GM23248 (cell line): ENCODE measurements around the gene TADA3. TPM values are rescaled to one million over a fixed set of nuclear protein-coding genes. Genes with fewer than 3 reads are reported as not detected.

ENCODE experiments used
- DNase-seq: peaks from one replicate; pipeline ENCODE4 v3.0.0-alpha.2; 2015
- H2AFZ ChIP-seq: fragments of 200-600 bp; sonication (generic); 2 replicates; pipeline ENCODE4 v1.6.1; 2016; ENCODE audit warnings: antibody characterized with exemption
- H3F3A ChIP-seq: fragments of 200-600 bp; sonication (generic); 2 replicates; pipeline ENCODE4 v1.6.1; 2016; ENCODE audit warnings: mild to moderate bottlenecking, antibody characterized with exemption, mixed run types; ENCODE audit not compliant: insufficient read depth
- H3K27ac ChIP-seq: fragments of 200-600 bp; sonication (generic); 2 replicates; pipeline ENCODE4 v1.5.1; 2016; ENCODE audit warnings: mild to moderate bottlenecking
- H3K27me3 ChIP-seq: fragments of 200-600 bp; sonication (generic); replicated peaks from 2 replicates; pipeline ENCODE4 v1.6.1; 2016; ENCODE audit warnings: mild to moderate bottlenecking; ENCODE audit not compliant: insufficient read depth
- H3K36me3 ChIP-seq: fragments of 200-600 bp; sonication (generic); 2 replicates; pipeline ENCODE4 v1.6.1; 2016; ENCODE audit warnings: low read depth, mild to moderate bottlenecking
- H3K4me1 ChIP-seq: fragments of 200-600 bp; sonication (generic); 2 replicates; pipeline ENCODE4 v1.6.1; 2016; ENCODE audit warnings: mild to moderate bottlenecking; ENCODE audit not compliant: insufficient read depth
- H3K4me2 ChIP-seq: fragments of 200-600 bp; sonication (generic); one replicate; pipeline ENCODE4 v1.6.1; 2016; ENCODE audit warnings: mild to moderate bottlenecking; ENCODE audit not compliant: unreplicated experiment
- H3K4me3 ChIP-seq: fragments of 200-600 bp; sonication (generic); 2 replicates; pipeline ENCODE4 v1.5.1; 2016; ENCODE audit warnings: mild to moderate bottlenecking
- H3K79me2 ChIP-seq: fragments of 200-600 bp; sonication (generic); 2 replicates; pipeline ENCODE4 v1.6.1; 2016; ENCODE audit warnings: mild to moderate bottlenecking; ENCODE audit not compliant: insufficient read depth
- H3K9ac ChIP-seq: fragments of 200-600 bp; sonication (generic); 2 replicates; pipeline ENCODE4 v1.6.1; 2016; ENCODE audit warnings: mild to moderate bottlenecking
- H3K9me2 ChIP-seq: fragments of 200-600 bp; sonication (generic); 2 replicates; pipeline ENCODE4 v1.6.1; 2016; ENCODE audit warnings: mixed run types, mild to moderate bottlenecking, moderate library complexity; ENCODE audit not compliant: insufficient read depth
- H3K9me3 ChIP-seq: fragments of 200-600 bp; sonication (generic); one replicate; pipeline ENCODE4 v1.6.1; 2017; ENCODE audit warnings: low read depth
- H4K20me1 ChIP-seq: fragments of 200-600 bp; sonication (generic); 2 replicates; pipeline ENCODE4 v1.6.0; 2016; ENCODE audit not compliant: insufficient read depth
- EZH2 ChIP-seq: fragments of 200-600 bp; sonication (generic); IDR thresholded peaks from 2 replicates; pipeline ENCODE4 v1.6.1; 2018; ENCODE audit warnings: antibody characterized with exemption, mild to moderate bottlenecking; ENCODE audit not compliant: insufficient read depth, poor library complexity, severe bottlenecking
- EZH2phosphoT487 ChIP-seq: fragments of 200-600 bp; sonication (generic); IDR thresholded peaks from 2 replicates; pipeline ENCODE4 v1.6.1; 2018; ENCODE audit warnings: antibody characterized with exemption, moderate library complexity, mild to moderate bottlenecking, low read depth; ENCODE audit not compliant: insufficient read depth
- WGBS, 2 experiments: methylation state at CpG; one replicate each; pipeline ENCODE4 v1.1.6; 2015 to 2017; ENCODE audit warnings: low lambda C conversion rate in 2 of 2, low coverage in 1 of 2; ENCODE audit errors: missing lambda C conversion rate in 2 of 2; 5-methylcytosine and 5-hydroxymethylcytosine counted together
- in situ Hi-C: fragments of 300-500 bp; cut with MboI; formaldehyde crosslinking; loops from 2 replicates; pipeline ENCODE4 v1.15.0; 2020
- polyA plus RNA-seq: library from polyadenylated mRNA; unstranded; fragments of >200 nt; fragmentation: Nextera tagmentation; extraction: Ambion mirVana; gene quantifications from 2 replicates; pipeline ENCODE4 v1.2.1, GENCODE V29; 2016
- total RNA-seq: library from RNA; depleted of rRNA; stranded (reverse); fragments of >200 nt; shearing (Covaris generic); gene quantifications from 2 replicates; pipeline ENCODE4 v1.2.3, GENCODE V29; 2014

Gene TADA3
- total and polyA plus RNA-seq, 2 experiments from 2014 or later = 85.1 to 135 TPM

GRCh38 chr3:9786209-9786739, 6.0 kb downstream of the TADA3 start:
- Histone ChIP-seq H2AFZ (no peak overlapping the region), H3K9ac (no peak overlapping the region), H3K9me3 (no peaks in the 10 kb centered on the region), H3K4me2 (no peak overlapping the region), H4K20me1 (no peaks in the 10 kb centered on the region), H3K4me3 (no peak overlapping the region), H3K27me3 (no peaks in the 10 kb centered on the region), H3K27ac (no peak overlapping the region), H3K36me3 (peaks cover 38% of the 10 kb centered on the region), H3K79me2 (peaks cover 19% of the 10 kb centered on the region), H3K9me2 (no peaks in the 10 kb centered on the region), H3K4me1 (no peaks in the 10 kb centered on the region), H3F3A (no peaks in the 10 kb centered on the region)
- DNase-seq = no peak
- no peak for TF ChIP-seq EZH2phosphoT487
- no peak for TF ChIP-seq EZH2
- WGBS, 2 experiments = 90 to 93% methylated on average over 7 of the region's 7 CpGs
- in situ Hi-C loops = no loop called here

GRCh38 chr3:9785602-9786001, 6.7 kb downstream of the TADA3 start:
- TF ChIP-seq EZH2 (no peak), EZH2phosphoT487 (no peak)
- H3K27ac ChIP-seq = no peak overlapping the region
- H3K9me3 ChIP-seq = no peaks in the 10 kb centered on the region
- H3K4me2 ChIP-seq = no peak overlapping the region
- H3K79me2 ChIP-seq = 0 out of 2 replicates have a peak, but pooled peaks cover 12% of the 10 kb centered on the region
- no peak overlapping the region for H2AFZ ChIP-seq
- H3K9me2 ChIP-seq = no peaks in the 10 kb centered on the region
- H3K27me3 ChIP-seq = no peaks in the 10 kb centered on the region
- H3K4me1 ChIP-seq = no peaks in the 10 kb centered on the region
- H3F3A ChIP-seq = peaks cover 4% of the 10 kb centered on the region; the same call in 1 of the 2 replicates
- WGBS, 2 experiments = 84 to 90% methylated on average over 7 of the region's 7 CpGs
- in situ Hi-C loops = no loop called here
- DNase-seq = no peak
- H3K9ac ChIP-seq = no peak overlapping the region
- H3K4me3 ChIP-seq = no peak overlapping the region
- no peaks in the 10 kb centered on the region for H4K20me1 ChIP-seq
- peaks cover 38% of the 10 kb centered on the region for H3K36me3 ChIP-seq

GRCh38 chr3:9784965-9785364, 7.3 kb downstream of the TADA3 start:
- H3K36me3 ChIP-seq = peaks cover 40% of the 10 kb centered on the region
- H3K4me2 ChIP-seq = no peak overlapping the region
- no peaks in the 10 kb centered on the region for H3K9me3 ChIP-seq
- peaks cover 8% of the 10 kb centered on the region for H3F3A ChIP-seq
- H2AFZ ChIP-seq = no peak overlapping the region
- H3K79me2 ChIP-seq = 0 out of 2 replicates have a peak, but pooled peaks cover 6% of the 10 kb centered on the region
- no peaks in the 10 kb centered on the region for H3K4me1 ChIP-seq
- no peak overlapping the region for H3K9ac ChIP-seq
- no peak overlapping the region for H3K27ac ChIP-seq
- TF ChIP-seq EZH2 (no peak), EZH2phosphoT487 (no peak)
- in situ Hi-C loops = no loop called here
- H4K20me1 ChIP-seq = no peaks in the 10 kb centered on the region
- no peak for DNase-seq
- WGBS, 2 experiments = 94 to 98% methylated on average over 4 of the region's 4 CpGs
- no peak overlapping the region for H3K4me3 ChIP-seq
- H3K9me2 ChIP-seq = no peaks in the 10 kb centered on the region
- H3K27me3 ChIP-seq = no peaks in the 10 kb centered on the region

DNA sequence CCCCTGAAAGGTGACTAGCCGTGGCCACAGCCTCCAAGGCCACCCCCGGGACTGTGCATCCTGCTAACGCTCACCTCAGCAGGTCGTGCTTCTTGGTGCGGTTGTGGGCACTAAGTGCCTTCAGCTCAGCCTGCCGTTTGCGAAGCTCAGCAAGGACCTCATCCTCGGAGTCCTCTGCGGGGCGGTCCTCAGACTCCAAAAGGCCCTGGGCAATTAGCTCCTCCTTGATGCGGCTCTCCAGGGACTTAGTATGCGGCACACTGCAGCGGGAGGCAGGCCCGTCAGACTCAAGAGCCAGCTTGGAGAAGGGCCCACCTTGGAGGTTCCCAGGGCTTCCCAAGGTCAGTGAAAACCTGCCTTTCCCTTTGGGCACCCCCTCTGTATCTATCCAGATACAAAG, 8.3 kb downstream of the TADA3 start:
- H3K4me1 ChIP-seq = peaks cover 4% of the 10 kb centered on the region
- H3K36me3 ChIP-seq = peaks cover 39% of the 10 kb centered on the region
- no peak overlapping the region for H3K9ac ChIP-seq
- no peaks in the 10 kb centered on the region for H3K27me3 ChIP-seq
- 0 out of 2 replicates have a peak, but pooled peaks cover 5% of the 10 kb centered on the region for H3K79me2 ChIP-seq
- H3K27ac ChIP-seq = no peak overlapping the region
- H3K9me3 ChIP-seq = no peaks in the 10 kb centered on the region
- no peaks in the 10 kb centered on the region for H4K20me1 ChIP-seq
- no peaks in the 10 kb centered on the region for H3K9me2 ChIP-seq
- H3K4me3 ChIP-seq = no peak overlapping the region
- TF ChIP-seq EZH2 = no peak
- no peak for TF ChIP-seq EZH2phosphoT487
- in situ Hi-C loops = no loop called here
- H3K4me2 ChIP-seq = no peak overlapping the region
- WGBS, 2 experiments = 89 to 91% methylated on average over 14 of the region's 14 CpGs
- no peak overlapping the region for H2AFZ ChIP-seq
- H3F3A ChIP-seq = peaks cover 18% of the 10 kb centered on the region
- DNase-seq = no peak

GRCh38 chr3:9782770-9783169, 9.5 kb downstream of the TADA3 start:
- no peak for DNase-seq
- 60 to 63% methylated on average over 3 of the region's 3 CpGs for WGBS, 2 experiments
- Histone ChIP-seq H3K36me3 (peaks cover 35% of the 10 kb centered on the region), H3K9me3 (no peaks in the 10 kb centered on the region), H3K4me3 (no peak overlapping the region), H3K27ac (no peak overlapping the region), H4K20me1 (no peaks in the 10 kb centered on the region), H3K27me3 (no peaks in the 10 kb centered on the region), H3F3A (peaks cover 30% of the 10 kb centered on the region), H3K9me2 (no peaks in the 10 kb centered on the region), H3K9ac (no peak overlapping the region), H3K79me2 (0 out of 2 replicates have a peak, but pooled peaks cover 5% of the 10 kb centered on the region), H3K4me1 (peaks cover 14% of the 10 kb centered on the region), H3K4me2 (no peak overlapping the region), H2AFZ (no peak overlapping the region)
- in situ Hi-C loops = no loop called here
- TF ChIP-seq EZH2 (no peak), EZH2phosphoT487 (no peak)
